GM21526 (cell line): ENCODE data around the gene ICOSLG.
"Not testable (repeated sequence)": the region's sequence is repeated elsewhere in the genome, so short reads cannot be mapped to it uniquely, and the experiment has no call there.

Experiments used
- ATAC-seq: cut with Tn5 transposase; IDR thresholded peaks from one replicate; pipeline ENCODE4 v1.9.1; 2021; ENCODE audit warnings: moderate library complexity; ENCODE audit not compliant: unreplicated experiment, low FRiP score

Gene ICOSLG

GRCh38 chr21:44265734-44266270 lies 25.1 kb upstream of the ICOSLG start:
- ATAC-seq, result no peak

DNA sequence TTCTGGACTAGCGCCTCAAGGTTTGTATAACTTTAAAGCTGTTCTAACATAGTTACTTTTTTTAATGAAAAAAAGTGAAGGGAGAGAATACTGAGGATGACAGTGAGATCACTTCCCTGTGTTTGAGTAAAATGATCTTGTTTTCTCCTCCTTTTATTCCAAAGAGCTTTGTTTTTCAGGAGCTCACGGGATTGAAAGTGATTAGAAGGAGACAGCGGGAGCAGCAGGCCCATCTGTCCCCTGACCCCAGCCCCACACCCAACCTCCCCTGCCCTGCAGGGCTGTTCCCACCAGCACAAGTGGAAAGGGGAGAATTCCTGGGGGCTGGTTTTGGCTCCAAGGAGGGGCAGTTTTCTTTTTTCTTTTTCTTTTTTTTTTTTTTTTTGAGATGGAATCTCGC lies 23.0 kb upstream of the ICOSLG start:
- ATAC-seq, result no peak

GRCh38 chr21:44263221-44263760 lies 22.5 kb upstream of the ICOSLG start:
- no peak for ATAC-seq

DNA sequence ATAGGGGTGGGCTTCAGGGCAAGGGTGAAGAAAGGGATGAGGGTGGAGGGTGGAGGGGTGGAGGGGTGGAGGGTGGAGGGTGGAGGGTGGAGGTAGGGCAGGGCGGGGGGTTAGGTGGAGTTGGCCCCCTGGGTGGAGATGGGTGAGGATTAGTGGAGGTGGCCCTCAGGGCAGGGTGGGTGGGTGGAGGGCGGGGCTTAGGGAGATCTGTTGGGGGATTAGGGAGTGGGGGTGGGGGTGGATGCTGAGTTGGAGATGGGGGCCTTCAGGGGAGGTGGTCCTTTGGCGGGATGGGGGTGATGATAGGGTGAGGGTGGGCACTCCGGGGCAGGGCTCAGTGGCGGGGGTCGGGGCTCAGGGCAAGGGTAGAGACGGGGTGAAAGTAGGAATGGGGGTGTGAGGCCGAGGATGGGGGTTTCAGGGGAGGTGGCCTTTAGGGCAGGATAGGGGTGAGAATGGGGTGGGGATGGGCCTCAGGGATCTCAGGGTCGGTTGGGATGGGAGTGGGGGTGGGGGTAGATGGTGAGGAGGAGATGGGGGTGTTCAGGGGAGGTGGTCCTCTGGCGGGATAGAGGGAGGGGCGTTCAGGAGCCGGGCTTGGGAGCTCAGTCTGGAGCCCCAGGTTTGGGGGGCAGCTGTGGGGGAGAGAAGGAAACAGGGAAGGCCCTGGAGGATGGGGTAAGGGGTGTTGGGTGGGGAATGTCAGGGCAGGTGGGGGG lies 21.8 kb upstream of the ICOSLG start:
- no peak for ATAC-seq

DNA sequence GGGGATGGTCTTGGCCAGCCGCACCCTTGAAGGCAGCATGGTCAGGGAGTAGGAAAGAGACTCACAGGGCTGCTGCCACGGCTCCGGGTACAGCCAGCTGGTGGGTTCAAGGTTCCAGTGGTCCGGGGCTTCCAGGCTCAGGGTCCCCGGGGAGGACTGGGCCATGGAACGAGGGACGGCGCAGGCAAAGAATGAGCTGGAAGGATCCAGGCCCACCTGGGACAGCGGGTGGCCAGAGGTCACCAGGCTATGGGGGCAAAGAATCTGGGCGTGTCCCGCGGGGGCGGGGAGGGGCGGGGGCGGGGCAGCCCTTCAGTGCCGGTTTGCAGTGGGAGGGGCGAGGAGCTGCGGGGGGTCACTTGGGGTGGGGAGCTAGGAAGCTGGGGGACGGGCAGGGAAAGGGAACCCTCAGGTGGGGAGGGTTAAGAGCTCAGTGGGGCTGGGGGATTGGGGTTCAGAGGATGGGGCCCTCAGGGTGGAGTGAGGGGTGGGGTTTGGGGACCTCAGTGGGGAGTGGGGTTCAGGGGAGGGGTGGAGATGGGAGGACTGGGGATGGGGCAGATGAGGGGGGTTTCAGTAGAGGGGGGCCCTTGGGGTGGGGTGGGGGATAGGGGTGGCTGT lies 21.0 kb upstream of the ICOSLG start, which contains the start of gene DNMT3L:
TSS of gene DNMT3L (minus strand) at position 223 of the 621 bp plus-strand sequence. CDS start 638 bp downstream, outside the sequence.
- ATAC-seq, result no peak

GRCh38 chr21:44260791-44261631 lies 20.3 kb upstream of the ICOSLG start:
- no peak for ATAC-seq

GRCh38 chr21:44260066-44260465 lies 19.3 kb upstream of the ICOSLG start:
- ATAC-seq, result no peak

DNA sequence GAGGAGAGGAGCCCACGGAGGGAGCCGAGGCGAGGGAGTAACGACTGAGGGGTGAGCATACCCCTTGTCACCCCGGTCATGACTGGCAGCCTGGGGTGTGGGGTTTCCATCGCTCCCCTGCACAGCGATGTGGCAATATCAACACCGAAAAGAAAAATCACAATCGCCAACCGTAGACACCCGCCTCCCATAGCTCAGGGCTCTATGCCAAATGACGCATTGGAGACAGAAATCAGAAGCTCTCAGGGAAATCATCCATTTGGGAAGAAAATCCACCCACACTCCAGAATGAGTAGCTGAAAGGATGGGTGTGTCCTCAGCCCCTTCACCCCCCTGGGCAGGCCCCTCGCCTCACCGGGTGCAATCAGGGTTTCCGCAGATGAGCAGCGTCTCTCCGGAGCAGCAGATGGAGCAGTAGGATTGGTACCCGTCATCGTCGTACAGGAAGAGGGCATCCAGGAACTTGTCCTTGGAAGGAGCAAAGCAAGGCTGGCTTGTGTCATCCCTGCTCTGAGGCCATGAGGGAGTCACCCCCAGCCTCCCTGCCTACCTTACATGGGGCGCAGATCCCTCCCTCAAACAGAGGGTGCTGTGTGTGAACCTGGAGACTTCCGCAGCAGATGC lies 18.5 kb upstream of the ICOSLG start:
- no peak for ATAC-seq

DNA sequence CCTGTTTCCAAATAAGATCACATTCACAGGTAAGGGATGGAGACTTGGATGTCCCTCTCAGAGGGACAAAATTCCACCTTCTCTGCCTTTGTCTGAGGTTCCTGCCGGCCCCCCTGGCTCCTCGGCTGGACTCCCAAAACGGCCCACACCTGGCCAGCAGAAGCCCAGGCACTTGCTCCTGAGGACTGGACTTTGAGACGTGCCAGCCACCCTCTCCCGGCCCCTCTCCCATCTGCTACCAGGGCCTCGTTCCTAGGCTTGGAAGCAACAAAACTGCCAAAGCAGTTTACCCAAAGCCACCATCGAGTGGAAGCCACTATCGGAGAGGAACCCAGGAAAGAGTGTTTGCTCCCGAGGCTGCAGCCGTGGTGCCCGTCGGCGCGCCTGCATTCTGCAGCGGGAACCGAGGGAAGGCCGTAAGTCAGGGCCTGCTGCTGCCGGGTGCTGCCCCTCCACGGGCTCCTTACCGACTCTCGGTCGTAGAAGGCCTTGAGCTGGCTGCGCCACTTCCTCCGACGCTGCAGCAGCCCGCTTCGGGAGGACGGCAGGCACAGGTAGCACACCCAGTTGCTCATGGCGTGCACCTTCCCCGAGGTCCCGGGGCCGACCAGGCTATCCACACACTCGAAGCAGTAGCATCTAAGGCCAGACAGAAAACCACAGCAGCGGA lies 17.4 kb upstream of the ICOSLG start:
- ATAC-seq, result no peak

GRCh38 chr21:44255511-44255981 lies 14.8 kb upstream of the ICOSLG start:
- ATAC-seq, result no peak

DNA sequence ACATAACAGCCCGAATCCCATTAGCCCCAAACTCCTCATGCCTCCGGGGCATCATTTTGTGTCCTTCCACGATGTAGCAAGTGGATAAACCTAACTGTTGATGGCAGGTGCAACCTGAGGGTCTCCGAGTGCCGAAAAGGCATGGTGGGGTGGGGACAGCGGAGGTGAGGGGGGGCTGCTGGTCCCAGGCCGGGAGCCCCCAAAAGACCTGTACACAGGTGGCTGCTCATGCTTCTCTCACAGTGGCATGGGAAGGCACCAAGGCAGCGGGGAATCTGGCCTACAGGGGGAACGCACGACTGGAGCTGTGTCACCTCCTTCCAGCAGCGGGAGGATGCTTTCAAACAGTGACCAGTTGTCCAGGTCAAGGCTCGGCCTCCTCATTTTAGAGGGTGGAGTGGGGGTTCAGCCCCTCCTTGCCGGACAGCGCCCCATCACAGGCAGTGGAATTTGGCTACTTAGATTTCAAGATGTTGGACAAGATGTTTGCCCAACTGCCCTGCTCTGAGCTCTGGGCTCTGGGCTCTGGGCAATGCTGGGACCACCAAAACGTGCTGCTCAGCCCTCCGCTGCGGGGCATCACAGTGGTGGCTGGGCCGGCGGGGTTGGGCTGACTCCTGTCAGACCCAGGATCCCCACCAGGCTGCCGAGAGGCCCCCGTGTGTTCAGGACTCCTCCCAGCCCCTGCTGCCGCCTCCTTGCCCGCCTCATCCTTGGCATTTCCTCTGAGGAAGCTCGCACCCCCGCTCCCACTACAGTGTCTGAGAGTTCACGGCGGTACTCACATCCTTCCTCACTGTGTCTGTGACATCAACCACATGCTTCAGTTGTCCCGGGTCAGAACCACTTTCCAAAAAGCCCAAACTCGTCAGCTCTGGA lies 13.3 kb upstream of the ICOSLG start:
- no peak for ATAC-seq

DNA sequence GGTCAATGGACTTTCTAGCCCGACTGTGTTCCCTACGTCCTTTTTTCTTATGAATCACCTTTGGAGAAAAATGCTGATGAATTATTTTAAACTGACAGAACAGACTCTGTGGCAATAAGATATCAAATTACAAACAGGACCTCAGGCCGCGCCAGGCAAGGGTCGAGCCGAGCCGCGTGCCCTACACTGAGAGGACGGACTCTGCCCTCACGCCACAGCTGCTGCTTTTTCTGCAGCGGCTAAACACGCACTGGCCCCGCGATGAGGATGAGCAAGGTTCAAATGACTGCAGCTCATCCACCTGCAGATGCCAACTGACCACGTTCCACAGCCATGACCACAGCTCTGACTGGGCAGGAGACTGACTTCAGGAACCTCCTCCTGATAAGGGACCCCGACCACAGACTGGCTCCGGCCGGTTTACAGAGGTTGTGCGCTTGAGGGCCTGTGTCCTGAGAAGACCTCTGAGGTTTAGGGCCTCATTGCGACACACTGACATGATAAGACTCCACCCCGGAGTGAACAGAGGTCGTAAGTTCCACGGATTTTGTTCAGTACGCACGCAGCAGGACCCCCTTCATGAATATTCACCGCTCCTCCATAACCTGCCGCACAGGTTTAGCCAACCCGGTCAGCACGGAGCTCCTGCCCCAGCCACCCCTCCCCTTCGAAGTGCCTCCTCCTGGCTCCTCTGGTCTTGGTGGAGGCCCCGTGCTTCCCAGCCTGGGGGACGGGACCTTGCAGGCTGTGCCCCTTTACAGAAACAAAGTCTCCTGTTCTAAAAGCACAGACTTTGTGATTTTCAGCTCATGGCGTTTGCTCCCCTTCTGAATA lies 8.7 kb upstream of the ICOSLG start:
- not testable (repeated sequence) for ATAC-seq

DNA sequence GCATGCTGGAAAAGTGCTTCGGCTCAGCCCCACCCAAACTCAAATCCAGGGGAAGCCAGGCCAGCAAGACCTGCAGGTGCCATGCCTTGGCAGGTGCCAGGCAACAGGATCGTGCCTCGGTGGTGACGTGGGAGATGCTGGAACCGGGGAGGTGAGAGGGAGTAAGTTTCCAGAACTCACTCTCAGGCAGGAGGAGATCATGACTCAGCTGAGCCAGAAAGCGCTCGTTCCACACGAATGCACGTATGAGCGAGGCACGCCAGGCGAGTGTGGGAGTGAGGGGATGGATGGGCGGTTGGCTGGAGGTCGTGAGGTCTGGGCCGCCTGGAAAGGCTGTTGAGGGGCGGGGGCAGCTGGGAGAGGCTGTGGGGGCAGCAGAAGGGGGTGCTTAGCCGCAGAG lies 7.2 kb upstream of the ICOSLG start:
- not testable (repeated sequence) for ATAC-seq

- peak; percentile 46 for ATAC-seq
Measured at GRCh38 chr21:44243980-44244379, 3.2 kb upstream of the ICOSLG start.

GRCh38 chr21:44241281-44241680 lies 538 bp upstream of the ICOSLG start:
- not testable (repeated sequence) for ATAC-seq

DNA sequence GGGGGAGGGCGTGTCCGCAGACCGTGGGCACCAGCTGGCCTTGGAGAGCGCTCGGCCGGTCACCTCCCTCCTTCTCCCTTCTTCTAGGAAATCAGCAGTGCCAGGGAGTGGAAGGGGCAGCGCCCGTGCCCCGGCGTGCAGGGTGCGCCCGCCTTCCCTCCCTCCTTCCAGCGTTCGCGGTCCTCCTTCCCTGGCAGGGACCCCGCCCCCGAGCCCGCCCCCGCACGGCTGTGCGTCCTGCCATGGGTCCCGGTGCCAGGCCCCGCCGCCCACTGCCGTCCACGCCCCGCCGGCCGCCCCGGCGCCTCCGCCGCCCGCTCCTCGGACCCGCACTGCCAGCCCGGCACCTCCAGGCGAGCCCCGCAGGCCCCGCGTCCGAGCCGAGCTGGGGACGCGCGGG lies 390 bp downstream of the ICOSLG start:
- ATAC-seq, result not testable (repeated sequence)

DNA sequence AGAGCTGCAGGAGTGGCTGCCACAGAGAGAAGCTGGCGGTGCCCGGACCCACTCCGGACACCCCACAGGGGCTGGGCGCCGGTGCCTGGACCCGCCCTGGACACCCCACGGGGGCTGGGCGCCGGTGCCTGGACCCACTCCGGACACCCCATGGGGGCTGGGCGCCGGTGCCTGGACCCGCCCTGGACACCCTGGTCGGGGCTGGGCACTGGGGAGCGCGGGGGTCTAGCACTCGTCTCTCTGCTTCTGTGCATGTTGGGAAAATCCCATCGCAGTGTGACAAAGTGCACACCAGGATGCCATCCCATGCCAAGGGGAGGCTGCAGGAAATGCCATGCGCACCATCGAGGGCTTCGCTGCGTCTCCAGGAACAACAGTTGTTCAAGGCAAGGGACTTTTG lies 11.2 kb downstream of the ICOSLG start:
- not testable (repeated sequence) for ATAC-seq

DNA sequence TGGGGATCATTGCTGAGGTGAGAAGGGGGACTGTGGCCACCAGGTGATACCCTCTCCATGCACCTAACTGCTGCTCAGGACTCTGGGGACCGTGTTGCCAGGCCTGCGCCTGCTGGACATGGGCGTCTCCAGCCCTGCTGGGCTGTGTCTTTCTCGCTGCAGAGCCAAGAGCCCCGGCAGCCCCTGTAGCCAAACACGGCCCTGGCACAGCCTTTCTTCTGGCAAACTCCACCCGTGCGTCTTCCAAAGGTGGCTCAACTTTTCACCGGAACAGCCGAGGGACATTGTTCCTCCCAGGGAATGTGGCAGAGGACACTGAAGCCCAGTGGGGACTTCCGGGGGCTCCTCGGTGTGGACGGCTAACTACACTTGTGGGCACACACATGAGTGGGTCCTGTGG lies 12.6 kb downstream of the ICOSLG start:
- ATAC-seq, result not testable (repeated sequence)
